Rectal smooth muscle tissue (tissue), 1 donor: ENCODE measurements around the gene KRT80.

Experiments used
- H3K27ac ChIP-seq: one replicate; pipeline ENCODE4 v1.7.0; 2013; ENCODE audit warnings: low read depth, low read length, inconsistent platforms
- H3K27me3 ChIP-seq: one replicate; pipeline ENCODE4 v1.7.0; 2013; ENCODE audit warnings: low read length; ENCODE audit not compliant: control insufficient read depth, insufficient read depth
- H3K36me3 ChIP-seq: one replicate; pipeline ENCODE4 v1.7.0; 2013; ENCODE audit warnings: low read length; ENCODE audit not compliant: control insufficient read depth, insufficient read depth
- H3K4me1 ChIP-seq: one replicate; pipeline ENCODE4 v1.7.0; 2013; ENCODE audit warnings: low read length; ENCODE audit not compliant: control insufficient read depth, insufficient read depth
- H3K4me3 ChIP-seq: one replicate; pipeline ENCODE4 v1.7.0; 2013; ENCODE audit warnings: low read length
- H3K9ac ChIP-seq: one replicate; pipeline ENCODE4 v1.7.0; 2013; ENCODE audit warnings: low read length

Gene KRT80

GRCh38 chr12:52119398-52120254, 72.2 kb downstream of the KRT80 start:
- Histone ChIP-seq H3K9ac (no peak overlapping the region), H3K4me1 (no peaks in the 10 kb centered on the region), H3K27ac (no peak overlapping the region)

More at GRCh38 chr12:52119398-52120254, 72.2 kb downstream of the KRT80 start:
- H3K36me3 ChIP-seq, result no peaks in the 10 kb centered on the region
- H3K4me3 ChIP-seq, result no peak overlapping the region
- H3K27me3 ChIP-seq, result peaks cover 6% of the 10 kb centered on the region
